Measurements from ENCODE around the gene INHBB. TPM values are rescaled to one million over a fixed set of nuclear protein-coding genes. Genes with fewer than 3 reads are reported as not detected.

The INHBB gene
- total RNA-seq, 2 donors from 2014 or later = 3.6 to 7.9 TPM

DNA sequence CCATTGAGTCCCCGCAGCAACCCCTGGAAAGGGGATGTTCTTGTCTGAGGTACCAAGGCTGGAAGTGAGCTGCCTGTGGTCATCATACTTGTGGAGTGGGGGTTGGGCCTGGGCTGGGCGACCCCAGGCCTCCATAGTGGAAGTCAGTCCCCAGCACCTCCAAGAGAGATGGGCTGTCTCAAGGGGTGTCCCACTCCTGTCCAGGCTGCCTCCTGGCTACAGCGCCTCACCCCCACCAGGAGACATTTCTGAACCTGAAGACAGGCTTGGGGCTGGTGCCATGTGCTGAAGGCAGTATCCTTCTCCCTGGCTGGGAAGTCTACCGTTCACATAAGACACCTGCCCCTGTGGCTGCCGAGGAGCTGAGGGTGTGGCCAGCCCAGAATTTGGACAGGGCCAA is 28.9 kb downstream of the INHBB start:
- Histone ChIP-seq H3K36me3 (replicated peaks in 1 of 2; ENCODE audit: insufficient read depth in 1 of 2, low read depth in 2 of 2) (no peaks in the 10 kb centered on the region), H3K4me3 (no peak overlapping the region), H3K27me3 (no peaks in the 10 kb centered on the region), H3K9me3 (no peaks in the 10 kb centered on the region), H3K27ac (no peak overlapping the region), H3K4me1 (no peaks in the 10 kb centered on the region)
- 65 to 87% methylated on average over 3 to 5 of the region's 5 CpGs for WGBS, 2 donors
- intact Hi-C loops (cut with DNase I) = no loop called here
- DNase-seq = no peak
- ATAC-seq = no peak
- TF ChIP-seq, protein P1, sequence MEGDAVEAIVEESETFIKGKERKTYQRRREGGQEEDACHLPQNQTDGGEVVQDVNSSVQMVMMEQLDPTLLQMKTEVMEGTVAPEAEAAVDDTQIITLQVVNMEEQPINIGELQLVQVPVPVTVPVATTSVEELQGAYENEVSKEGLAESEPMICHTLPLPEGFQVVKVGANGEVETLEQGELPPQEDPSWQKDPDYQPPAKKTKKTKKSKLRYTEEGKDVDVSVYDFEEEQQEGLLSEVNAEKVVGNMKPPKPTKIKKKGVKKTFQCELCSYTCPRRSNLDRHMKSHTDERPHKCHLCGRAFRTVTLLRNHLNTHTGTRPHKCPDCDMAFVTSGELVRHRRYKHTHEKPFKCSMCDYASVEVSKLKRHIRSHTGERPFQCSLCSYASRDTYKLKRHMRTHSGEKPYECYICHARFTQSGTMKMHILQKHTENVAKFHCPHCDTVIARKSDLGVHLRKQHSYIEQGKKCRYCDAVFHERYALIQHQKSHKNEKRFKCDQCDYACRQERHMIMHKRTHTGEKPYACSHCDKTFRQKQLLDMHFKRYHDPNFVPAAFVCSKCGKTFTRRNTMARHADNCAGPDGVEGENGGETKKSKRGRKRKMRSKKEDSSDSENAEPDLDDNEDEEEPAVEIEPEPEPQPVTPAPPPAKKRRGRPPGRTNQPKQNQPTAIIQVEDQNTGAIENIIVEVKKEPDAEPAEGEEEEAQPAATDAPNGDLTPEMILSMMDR (IDR thresholded peaks at IDR 0.05) = no peak
- TF ChIP-seq POLR2A (IDR thresholded peaks at IDR 0.05) = no peak

DNA sequence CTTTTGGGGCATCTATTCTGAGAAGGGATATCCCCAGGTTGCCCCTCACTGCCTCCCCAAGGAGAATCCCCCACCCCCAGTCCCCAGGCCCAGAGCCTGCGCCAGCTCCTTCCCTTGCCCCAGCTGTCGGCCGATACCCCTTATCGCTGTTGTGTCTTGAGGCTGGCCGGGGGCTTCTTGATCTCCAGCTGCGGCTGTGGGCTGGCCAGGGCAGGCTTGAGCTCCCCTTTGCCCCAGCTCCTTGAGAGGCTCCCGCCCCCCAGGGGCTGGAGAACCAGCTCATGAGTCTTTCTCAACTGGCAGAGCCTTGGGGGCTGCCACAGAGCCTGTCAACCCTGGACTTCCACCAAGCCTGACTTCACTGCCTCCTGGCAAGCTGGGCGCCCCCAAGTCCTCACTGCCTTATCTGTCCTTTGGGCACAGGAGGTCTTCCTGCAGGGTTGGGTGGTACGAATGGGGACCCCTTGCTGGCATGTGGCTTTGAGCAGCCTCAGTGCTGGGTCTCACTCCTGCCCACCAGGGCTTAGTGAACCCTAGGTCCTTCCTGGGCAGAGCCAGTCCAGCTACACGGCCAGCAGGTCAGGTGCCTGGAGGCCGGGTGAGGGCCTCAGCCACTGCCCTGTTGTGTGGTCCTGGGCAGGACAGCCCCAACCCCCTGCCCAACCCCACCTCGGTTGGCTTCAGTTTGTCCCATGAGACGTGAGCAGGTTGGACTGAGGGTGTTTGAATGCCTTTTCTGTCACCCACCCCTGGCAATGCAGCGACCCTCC is 29.5 kb downstream of the INHBB start:
- H3K4me1 ChIP-seq = no peaks in the 10 kb centered on the region
- TF ChIP-seq, protein P1 (IDR thresholded peaks at IDR 0.05) = no peak
- TF ChIP-seq POLR2A (IDR thresholded peaks at IDR 0.05) = no peak
- intact Hi-C loops (cut with DNase I) = no loop called here
- no peaks in the 10 kb centered on the region for H3K36me3 ChIP-seq (replicated peaks in 1 of 2; ENCODE audit: insufficient read depth in 1 of 2, low read depth in 2 of 2)
- ATAC-seq (no peak), DNase-seq (no peak)
- 87 to 88% methylated on average over 5 to 14 of the region's 14 CpGs for WGBS, 2 donors
- H3K27me3 ChIP-seq = no peaks in the 10 kb centered on the region
- H3K9me3 ChIP-seq = no peaks in the 10 kb centered on the region
- H3K27ac ChIP-seq = no peak overlapping the region
- H3K4me3 ChIP-seq = no peak overlapping the region

DNA sequence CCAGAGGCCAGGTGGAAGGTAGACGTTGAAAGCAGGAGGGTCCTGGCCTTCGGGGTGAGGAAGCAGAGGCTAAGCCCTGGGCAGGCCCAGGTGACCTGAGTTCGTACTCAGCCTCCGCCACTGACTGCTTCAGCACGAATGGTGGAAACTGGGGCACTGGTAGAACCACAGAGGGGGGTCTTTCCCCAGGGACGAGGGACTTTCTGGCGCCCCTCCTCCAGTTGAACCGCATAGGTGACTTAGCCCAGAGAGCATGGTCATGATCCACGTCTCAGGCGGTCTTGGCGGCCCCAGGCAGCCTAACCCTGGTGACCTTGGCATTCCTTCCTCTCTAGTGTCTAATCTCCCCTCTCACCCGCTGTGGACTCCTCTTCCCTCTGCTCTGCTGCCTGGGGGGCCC is 30.2 kb downstream of the INHBB start:
- no peaks in the 10 kb centered on the region for H3K4me1 ChIP-seq
- WGBS, 2 donors = 83 to 85% methylated on average over 12 of the region's 12 CpGs

DNA sequence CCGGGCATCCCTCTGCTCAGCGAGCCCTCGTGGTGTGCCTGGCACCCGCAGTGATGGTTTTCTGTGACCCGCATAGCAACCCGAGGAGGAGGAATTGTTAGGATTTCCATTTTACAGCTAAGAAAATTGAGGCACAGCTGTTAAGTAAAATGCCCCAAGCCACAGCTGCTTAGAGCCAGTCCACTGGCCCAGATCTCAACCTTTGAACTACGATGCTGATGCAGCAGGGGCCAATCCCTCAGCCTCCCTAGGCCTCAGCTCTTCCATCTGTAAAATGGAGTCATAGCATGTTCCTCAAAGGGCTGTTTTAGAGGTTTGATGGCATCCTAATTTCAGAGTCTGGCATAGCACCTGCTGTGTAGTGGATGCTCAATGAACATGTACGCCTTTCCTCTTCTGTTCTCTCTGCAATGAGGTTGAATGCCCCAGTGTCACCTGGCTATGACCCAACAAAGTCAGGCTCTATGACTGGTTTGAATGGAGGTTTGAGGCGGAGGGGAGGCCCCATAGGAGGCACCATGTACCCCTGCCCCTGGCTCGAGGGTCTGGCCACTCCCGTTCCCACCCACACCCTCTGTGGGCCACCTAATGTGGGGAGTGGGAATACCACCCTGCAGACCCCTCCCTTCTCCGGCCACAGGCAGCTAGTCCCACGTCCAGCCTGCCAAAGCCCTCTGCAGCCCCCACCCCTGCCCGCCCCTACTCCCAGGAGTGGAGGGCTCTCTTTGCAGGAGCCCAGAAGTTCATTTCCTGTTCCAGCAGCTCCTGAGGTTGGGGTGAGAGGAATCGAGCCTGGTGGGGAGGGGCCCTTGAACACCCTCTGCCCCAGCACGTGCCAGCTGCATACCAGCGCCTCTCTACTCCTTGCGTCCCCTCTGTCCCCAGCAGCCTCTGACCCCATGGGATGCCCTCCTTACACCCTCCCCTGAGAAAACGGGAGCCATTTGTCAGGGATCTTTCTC is 31.0 kb downstream of the INHBB start:
- Histone ChIP-seq H3K4me3 (no peak overlapping the region), H3K4me1 (no peaks in the 10 kb centered on the region), H3K27ac (no peak overlapping the region), H3K36me3 (replicated peaks in 1 of 2; ENCODE audit: insufficient read depth in 1 of 2, low read depth in 2 of 2) (no peaks in the 10 kb centered on the region), H3K27me3 (no peaks in the 10 kb centered on the region), H3K9me3 (no peaks in the 10 kb centered on the region)
- intact Hi-C loops (cut with DNase I) = no loop called here
- WGBS, 2 donors = 78 to 79% methylated on average over 18 to 19 of the region's 19 CpGs
- TF ChIP-seq, protein P1 (IDR thresholded peaks at IDR 0.05) = no peak
- no peak for TF ChIP-seq POLR2A (IDR thresholded peaks at IDR 0.05)
- ATAC-seq = no peak
- no peak for DNase-seq

More for the DNA sequence above, 30.2 kb downstream of the INHBB start:
- Histone ChIP-seq H3K9me3 (no peaks in the 10 kb centered on the region), H3K27me3 (no peaks in the 10 kb centered on the region), H3K27ac (no peak overlapping the region), H3K36me3 (replicated peaks in 1 of 2; ENCODE audit: insufficient read depth in 1 of 2, low read depth in 2 of 2) (no peaks in the 10 kb centered on the region), H3K4me3 (no peak overlapping the region)
- intact Hi-C loops (cut with DNase I) = no loop called here
- no peak for ATAC-seq
- no peak for DNase-seq
- TF ChIP-seq POLR2A (IDR thresholded peaks at IDR 0.05) = no peak
- TF ChIP-seq, protein P1 (IDR thresholded peaks at IDR 0.05) = no peak
